NOMO-1 treated with dmso at 0.1 percent for 144 hours (cell line): ENCODE data around the gene C1R.
"Not testable (repeated sequence)": the region's sequence is repeated elsewhere in the genome, so short reads cannot be mapped to it uniquely, and the experiment has no call there.

Source experiments
- DNase-seq: peaks from one replicate; lab custom pipeline; 2025; ENCODE audit not compliant: unreplicated experiment; lab: John Stamatoyannopoulos, UW

Gene C1R

GRCh38 chr12:7068994-7069346, 23.3 kb downstream of the C1R start:
- DNase-seq = no peak

GRCh38 chr12:7068240-7068993, 23.8 kb downstream of the C1R start:
- no peak for DNase-seq

- no peak for DNase-seq
Observed at GRCh38 chr12:7067096-7067495, 25.1 kb downstream of the C1R start.

GRCh38 chr12:7066596-7066995, 25.6 kb downstream of the C1R start:
- no peak for DNase-seq

- no peak for DNase-seq
Observed at GRCh38 chr12:7065073-7065623, 27.1 kb downstream of the C1R start.

GRCh38 chr12:7064516-7064915, 27.7 kb downstream of the C1R start:
- DNase-seq = no peak

- no peak for DNase-seq
Observed at GRCh38 chr12:7061596-7061995, 30.6 kb downstream of the C1R start.

- DNase-seq = no peak
Observed at GRCh38 chr12:7061138-7061537, 31.1 kb downstream of the C1R start.

GRCh38 chr12:7060353-7060954, 31.8 kb downstream of the C1R start, which contains the start of gene C1S:
C1S (plus strand) TSS chr12:7060718; CDS start chr12:7061913, 1,195 bp downstream.
- no peak for DNase-seq

GRCh38 chr12:7059780-7060179, 32.5 kb downstream of the C1R start:
- no peak for DNase-seq

GRCh38 chr12:7058850-7059395, 33.3 kb downstream of the C1R start:
- DNase-seq = no peak

GRCh38 chr12:7058163-7058845, 33.9 kb downstream of the C1R start:
- DNase-seq = no peak

GRCh38 chr12:7055736-7056135, 36.5 kb downstream of the C1R start:
- not testable (repeated sequence) for DNase-seq

GRCh38 chr12:7054925-7055324, 37.3 kb downstream of the C1R start:
- no peak for DNase-seq

- DNase-seq = not testable (repeated sequence)
Observed at GRCh38 chr12:7049973-7050372, 42.3 kb downstream of the C1R start.

GRCh38 chr12:7049445-7049951, 42.7 kb downstream of the C1R start:
- not testable (repeated sequence) for DNase-seq

- DNase-seq = no peak
Observed at GRCh38 chr12:7047306-7047705, 44.9 kb downstream of the C1R start.

- no peak for DNase-seq
Observed at GRCh38 chr12:7046383-7047105, 45.7 kb downstream of the C1R start.

- no peak for DNase-seq
Observed at GRCh38 chr12:7045913-7046312, 46.3 kb downstream of the C1R start.

- peak; percentile 25 for DNase-seq
Observed at GRCh38 chr12:7042842-7043241, 49.4 kb downstream of the C1R start.

- DNase-seq = no peak
Observed at GRCh38 chr12:7039403-7039802, 52.8 kb downstream of the C1R start.
